ENCODE results near the gene MCM5. TPM values are rescaled to one million over a fixed set of nuclear protein-coding genes. Genes with fewer than 3 reads are reported as not detected.

Gene MCM5
- total RNA-seq, 1 donor, result 31.5 TPM

DNA sequence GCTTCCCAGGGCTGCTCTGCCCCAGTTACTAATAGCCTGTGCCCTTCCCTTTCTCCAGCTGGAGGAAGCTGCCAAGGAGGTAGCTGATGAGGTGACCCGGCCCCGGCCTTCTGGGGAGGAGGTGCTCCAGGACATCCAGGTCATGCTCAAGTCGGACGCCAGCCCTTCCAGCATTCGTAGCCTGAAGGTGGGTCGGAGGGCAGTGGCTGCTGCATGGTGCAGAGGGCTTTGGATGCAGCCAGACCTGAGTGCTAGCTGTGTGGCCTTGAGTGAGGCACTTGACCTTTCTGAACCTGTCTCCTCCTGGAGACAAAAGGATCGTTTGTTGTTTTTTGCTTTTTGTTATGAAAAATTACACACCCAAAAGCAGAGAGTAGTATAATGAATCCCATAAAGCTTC lies 3.4 kb downstream of the MCM5 start:
- DNase-seq (ENCODE audit: low read depth), result no peak
- TF ChIP-seq, protein P1, sequence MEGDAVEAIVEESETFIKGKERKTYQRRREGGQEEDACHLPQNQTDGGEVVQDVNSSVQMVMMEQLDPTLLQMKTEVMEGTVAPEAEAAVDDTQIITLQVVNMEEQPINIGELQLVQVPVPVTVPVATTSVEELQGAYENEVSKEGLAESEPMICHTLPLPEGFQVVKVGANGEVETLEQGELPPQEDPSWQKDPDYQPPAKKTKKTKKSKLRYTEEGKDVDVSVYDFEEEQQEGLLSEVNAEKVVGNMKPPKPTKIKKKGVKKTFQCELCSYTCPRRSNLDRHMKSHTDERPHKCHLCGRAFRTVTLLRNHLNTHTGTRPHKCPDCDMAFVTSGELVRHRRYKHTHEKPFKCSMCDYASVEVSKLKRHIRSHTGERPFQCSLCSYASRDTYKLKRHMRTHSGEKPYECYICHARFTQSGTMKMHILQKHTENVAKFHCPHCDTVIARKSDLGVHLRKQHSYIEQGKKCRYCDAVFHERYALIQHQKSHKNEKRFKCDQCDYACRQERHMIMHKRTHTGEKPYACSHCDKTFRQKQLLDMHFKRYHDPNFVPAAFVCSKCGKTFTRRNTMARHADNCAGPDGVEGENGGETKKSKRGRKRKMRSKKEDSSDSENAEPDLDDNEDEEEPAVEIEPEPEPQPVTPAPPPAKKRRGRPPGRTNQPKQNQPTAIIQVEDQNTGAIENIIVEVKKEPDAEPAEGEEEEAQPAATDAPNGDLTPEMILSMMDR (IDR thresholded peaks at IDR 0.05; ENCODE audit: insufficient read depth, low read depth, low read length), result no peak
- H3K4me3 ChIP-seq (ENCODE audit: low read depth, low read length), result no peak overlapping the region

DNA sequence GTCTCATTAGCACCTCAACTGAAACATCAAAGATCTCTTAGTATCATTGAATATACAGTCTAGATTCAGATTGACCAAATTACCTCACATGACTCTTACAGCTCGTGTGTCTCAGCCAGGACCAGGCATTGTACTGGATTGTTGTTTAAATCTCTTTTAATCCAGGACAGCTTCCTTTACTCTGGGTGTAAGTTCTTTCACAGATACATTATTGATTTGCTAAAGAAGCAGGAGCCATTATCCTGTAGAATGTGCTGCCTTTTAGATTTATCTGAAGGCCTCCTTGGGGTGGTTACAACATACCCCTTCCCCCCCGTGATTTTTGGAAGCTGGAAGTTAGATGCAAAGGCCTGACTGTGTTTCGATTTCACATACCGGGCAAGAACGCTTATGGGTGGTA lies 4.2 kb downstream of the MCM5 start:
- DNase-seq (ENCODE audit: low read depth), result no peak
- TF ChIP-seq, protein P1 (IDR thresholded peaks at IDR 0.05; ENCODE audit: insufficient read depth, low read depth, low read length), result no peak
- H3K4me3 ChIP-seq (ENCODE audit: low read depth, low read length), result no peak overlapping the region

DNA sequence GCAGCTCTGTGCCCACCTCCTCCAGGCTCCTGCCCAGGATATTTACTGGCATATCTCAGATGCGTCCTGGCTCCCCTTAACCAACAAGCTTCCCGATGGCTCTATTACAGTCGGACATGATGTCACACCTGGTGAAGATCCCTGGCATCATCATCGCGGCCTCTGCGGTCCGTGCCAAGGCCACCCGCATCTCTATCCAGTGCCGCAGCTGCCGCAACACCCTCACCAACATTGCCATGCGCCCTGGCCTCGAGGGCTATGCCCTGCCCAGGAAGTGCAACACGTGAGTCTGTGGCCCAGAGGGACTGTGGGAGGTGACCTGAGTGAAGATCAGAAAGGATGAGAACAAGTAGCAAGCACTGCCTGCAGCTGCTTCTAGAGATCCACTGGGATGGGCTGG lies 6.5 kb downstream of the MCM5 start:
- TF ChIP-seq, protein P1 (IDR thresholded peaks at IDR 0.05; ENCODE audit: insufficient read depth, low read depth, low read length), result no peak
- no peak for DNase-seq (ENCODE audit: low read depth)

DNA sequence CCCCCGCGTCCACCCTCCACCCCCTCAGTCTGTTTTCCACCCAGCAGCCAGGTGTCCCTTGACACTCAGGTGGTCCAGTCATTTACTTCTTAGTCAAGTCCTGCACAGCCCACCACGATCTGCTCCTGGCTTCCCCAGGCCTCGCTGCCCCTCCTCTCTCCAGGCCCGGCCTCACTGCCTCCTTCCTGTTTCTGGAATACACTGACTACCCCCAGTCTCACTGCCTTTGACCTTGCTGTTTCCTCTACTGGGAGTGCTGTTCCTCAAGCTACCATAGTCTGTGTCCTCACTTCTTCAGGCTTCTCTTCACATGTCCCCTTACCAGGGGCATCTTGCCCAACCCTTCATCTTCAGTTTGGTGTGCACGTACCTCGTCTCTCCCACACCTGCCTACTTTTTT lies 7.4 kb downstream of the MCM5 start:
- DNase-seq (ENCODE audit: low read depth), result no peak
- TF ChIP-seq, protein P1 (IDR thresholded peaks at IDR 0.05; ENCODE audit: insufficient read depth, low read depth, low read length), result no peak

More for the DNA sequence above, 6.5 kb downstream of the MCM5 start:
- no peak overlapping the region for H3K4me3 ChIP-seq (ENCODE audit: low read depth, low read length)

DNA sequence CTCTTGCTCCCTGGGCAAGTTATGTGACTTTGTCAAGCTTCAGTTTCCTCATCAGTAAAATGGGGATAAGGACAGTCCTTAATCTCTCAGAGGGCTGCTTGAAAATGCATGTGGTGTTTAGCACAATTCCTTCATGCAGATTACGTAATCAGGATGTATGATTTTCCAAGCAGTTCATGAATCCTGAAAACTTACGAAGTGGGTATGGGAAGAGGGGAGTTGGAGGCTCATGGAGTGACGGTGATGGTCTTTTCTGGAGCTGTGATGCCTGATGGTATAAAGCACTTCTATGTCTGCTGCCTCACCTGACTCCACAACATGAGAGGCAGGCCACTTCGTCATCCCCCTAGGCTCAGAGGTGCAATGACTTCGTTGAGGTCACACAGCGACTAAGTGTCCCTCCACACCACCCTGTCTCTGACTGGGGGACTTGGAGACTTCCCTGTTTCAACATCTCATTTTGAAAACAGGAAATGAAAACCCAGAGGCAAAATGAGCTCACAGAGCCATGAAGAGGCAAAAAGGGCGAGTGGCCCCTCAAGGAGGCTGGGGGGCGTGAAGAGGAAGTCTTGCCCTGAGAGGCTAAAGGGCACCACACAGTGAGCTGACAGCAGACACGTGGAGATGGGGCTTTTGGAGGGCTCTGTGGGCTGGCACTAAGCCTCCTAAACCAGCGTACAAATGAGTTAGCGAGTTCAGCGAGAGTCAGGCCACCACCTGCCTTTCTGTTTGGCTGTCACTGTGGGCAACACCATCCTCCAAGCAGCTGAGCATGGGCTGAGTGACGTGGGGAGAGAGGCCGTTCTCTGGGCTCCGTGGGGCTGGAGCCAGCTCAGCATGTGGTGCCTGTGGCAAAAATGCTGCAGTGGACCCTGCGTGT lies 10.1 kb downstream of the MCM5 start:
- no peak overlapping the region for H3K4me3 ChIP-seq (ENCODE audit: low read depth, low read length)
- TF ChIP-seq, protein P1 (IDR thresholded peaks at IDR 0.05; ENCODE audit: insufficient read depth, low read depth, low read length), result no peak
- no peak for DNase-seq (ENCODE audit: low read depth)

More for the DNA sequence above, 7.4 kb downstream of the MCM5 start:
- no peak overlapping the region for H3K4me3 ChIP-seq (ENCODE audit: low read depth, low read length)

DNA sequence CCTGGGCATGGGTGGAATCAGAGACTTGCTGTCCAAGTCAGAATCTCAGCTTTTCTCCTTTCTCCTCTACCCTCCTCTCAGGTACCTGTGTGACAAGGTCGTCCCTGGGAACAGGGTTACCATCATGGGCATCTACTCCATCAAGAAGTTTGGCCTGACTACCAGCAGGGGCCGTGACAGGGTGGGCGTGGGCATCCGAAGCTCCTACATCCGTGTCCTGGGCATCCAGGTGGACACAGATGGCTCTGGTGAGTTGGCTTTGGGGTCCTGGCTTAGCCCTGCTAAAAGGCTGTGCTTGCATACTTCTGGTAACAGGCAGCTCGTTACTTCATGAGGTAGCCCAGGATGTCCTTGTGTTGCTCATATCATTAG lies 10.7 kb downstream of the MCM5 start:
- DNase-seq (ENCODE audit: low read depth), result no peak
- H3K4me3 ChIP-seq (ENCODE audit: low read depth, low read length), result no peak overlapping the region
- TF ChIP-seq, protein P1 (IDR thresholded peaks at IDR 0.05; ENCODE audit: insufficient read depth, low read depth, low read length), result no peak

All from fibroblast of villous mesenchyme (primary cell).